Measurements from ENCODE around the gene ANK2. TPM values are rescaled to one million over a fixed set of nuclear protein-coding genes. Genes with fewer than 3 reads are reported as not detected.

The ANK2 gene
- total RNA-seq, 3 donors from 2014 or later: 0.27 to 0.63 (median 0.34) TPM

GRCh38 chr4:113270520-113271319, 221.3 kb downstream of the ANK2 start:
- ATAC-seq (no peak), DNase-seq (no peak)
- Mint-ChIP-seq H3K4me3 (no peak overlapping the region), H3K27me3 (ENCODE audit: low read depth) (peaks cover 5% of the 10 kb centered on the region), H3K9me3 (no peaks in the 10 kb centered on the region), H3K36me3 (ENCODE audit: insufficient read depth) (no peaks in the 10 kb centered on the region), H3K4me1 (ENCODE audit: low read depth) (no peaks in the 10 kb centered on the region)

- no peak for ATAC-seq
Measured at GRCh38 chr4:113272523-113272922, 223.1 kb downstream of the ANK2 start.

GRCh38 chr4:113273721-113274220, 224.3 kb downstream of the ANK2 start:
- H3K27me3 Mint-ChIP-seq (ENCODE audit: low read depth): peaks cover 19% of the 10 kb centered on the region
- no peak overlapping the region for H3K4me3 Mint-ChIP-seq
- DNase-seq: no peak
- no peaks in the 10 kb centered on the region for H3K4me1 Mint-ChIP-seq (ENCODE audit: low read depth)
- H3K9me3 Mint-ChIP-seq: no peaks in the 10 kb centered on the region
- H3K36me3 Mint-ChIP-seq (ENCODE audit: insufficient read depth): no peaks in the 10 kb centered on the region
- ATAC-seq: no peak

More at GRCh38 chr4:113272523-113272922, 223.1 kb downstream of the ANK2 start:
- Mint-ChIP-seq H3K27me3 (ENCODE audit: low read depth) (peaks cover 15% of the 10 kb centered on the region), H3K4me3 (no peak overlapping the region), H3K9me3 (no peaks in the 10 kb centered on the region), H3K4me1 (ENCODE audit: low read depth) (no peaks in the 10 kb centered on the region), H3K36me3 (ENCODE audit: insufficient read depth) (no peaks in the 10 kb centered on the region)
- DNase-seq: no peak

- Mint-ChIP-seq H3K4me3 (no peak overlapping the region), H3K9me3 (no peaks in the 10 kb centered on the region), H3K27me3 (ENCODE audit: low read depth) (peaks cover 19% of the 10 kb centered on the region), H3K36me3 (ENCODE audit: insufficient read depth) (no peaks in the 10 kb centered on the region), H3K4me1 (ENCODE audit: low read depth) (no peaks in the 10 kb centered on the region)
- ATAC-seq (no peak), DNase-seq (no peak)
Measured at GRCh38 chr4:113276464-113277170, 227.2 kb downstream of the ANK2 start.

GRCh38 chr4:113278324-113278934, 229.0 kb downstream of the ANK2 start:
- Mint-ChIP-seq H3K9me3 (no peaks in the 10 kb centered on the region), H3K36me3 (ENCODE audit: insufficient read depth) (no peaks in the 10 kb centered on the region), H3K27me3 (ENCODE audit: low read depth) (peaks cover 14% of the 10 kb centered on the region), H3K4me1 (ENCODE audit: low read depth) (no peaks in the 10 kb centered on the region), H3K4me3 (no peak overlapping the region)
- peak; percentile 83 to 92 for ATAC-seq
- DNase-seq: peak; percentile 37

- H3K36me3 Mint-ChIP-seq (ENCODE audit: insufficient read depth): no peaks in the 10 kb centered on the region
- no peak overlapping the region for H3K4me3 Mint-ChIP-seq
- no peaks in the 10 kb centered on the region for H3K27me3 Mint-ChIP-seq (ENCODE audit: low read depth)
- DNase-seq (no peak), ATAC-seq (no peak)
- H3K9me3 Mint-ChIP-seq: no peaks in the 10 kb centered on the region
- H3K4me1 Mint-ChIP-seq (ENCODE audit: low read depth): no peaks in the 10 kb centered on the region
Measured at GRCh38 chr4:113285501-113285900, 236.0 kb downstream of the ANK2 start.

GRCh38 chr4:113288257-113288656, 238.8 kb downstream of the ANK2 start:
- Mint-ChIP-seq H3K4me3 (no peak overlapping the region), H3K36me3 (ENCODE audit: insufficient read depth) (no peaks in the 10 kb centered on the region), H3K4me1 (ENCODE audit: low read depth) (no peaks in the 10 kb centered on the region), H3K27me3 (ENCODE audit: low read depth) (no peaks in the 10 kb centered on the region), H3K9me3 (no peaks in the 10 kb centered on the region)
- DNase-seq: no peak
- no peak for ATAC-seq

- no peaks in the 10 kb centered on the region for H3K36me3 Mint-ChIP-seq (ENCODE audit: insufficient read depth)
- H3K4me1 Mint-ChIP-seq (ENCODE audit: low read depth): no peaks in the 10 kb centered on the region
- DNase-seq (no peak), ATAC-seq (no peak)
- H3K4me3 Mint-ChIP-seq: no peak overlapping the region
- no peaks in the 10 kb centered on the region for H3K27me3 Mint-ChIP-seq (ENCODE audit: low read depth)
- H3K9me3 Mint-ChIP-seq: no peaks in the 10 kb centered on the region
Measured at GRCh38 chr4:113288696-113289095, 239.2 kb downstream of the ANK2 start.

GRCh38 chr4:113289766-113290165, 240.3 kb downstream of the ANK2 start:
- DNase-seq: no peak
- H3K4me3 Mint-ChIP-seq: no peak overlapping the region
- no peak for ATAC-seq
- no peaks in the 10 kb centered on the region for H3K27me3 Mint-ChIP-seq (ENCODE audit: low read depth)
- no peaks in the 10 kb centered on the region for H3K4me1 Mint-ChIP-seq (ENCODE audit: low read depth)
- H3K9me3 Mint-ChIP-seq: no peaks in the 10 kb centered on the region
- H3K36me3 Mint-ChIP-seq (ENCODE audit: insufficient read depth): no peaks in the 10 kb centered on the region

GRCh38 chr4:113290666-113291065, 241.2 kb downstream of the ANK2 start:
- H3K36me3 Mint-ChIP-seq (ENCODE audit: insufficient read depth): no peaks in the 10 kb centered on the region
- H3K9me3 Mint-ChIP-seq: no peaks in the 10 kb centered on the region
- H3K27me3 Mint-ChIP-seq (ENCODE audit: low read depth): no peaks in the 10 kb centered on the region
- ATAC-seq: no peak
- H3K4me3 Mint-ChIP-seq: no peak overlapping the region
- H3K4me1 Mint-ChIP-seq (ENCODE audit: low read depth): no peaks in the 10 kb centered on the region
- DNase-seq: no peak

- Mint-ChIP-seq H3K4me3 (no peak overlapping the region), H3K4me1 (ENCODE audit: low read depth) (no peaks in the 10 kb centered on the region), H3K9me3 (no peaks in the 10 kb centered on the region), H3K36me3 (ENCODE audit: insufficient read depth) (no peaks in the 10 kb centered on the region), H3K27me3 (ENCODE audit: low read depth) (no peaks in the 10 kb centered on the region)
- DNase-seq (no peak), ATAC-seq (no peak)
Measured at GRCh38 chr4:113292371-113293042, 243.1 kb downstream of the ANK2 start.

GRCh38 chr4:113293043-113293560, 243.6 kb downstream of the ANK2 start:
- H3K9me3 Mint-ChIP-seq: no peaks in the 10 kb centered on the region
- ATAC-seq (peak in 1 of 2 donors; percentile 23), DNase-seq (no peak)
- H3K4me3 Mint-ChIP-seq: no peak overlapping the region
- no peaks in the 10 kb centered on the region for H3K36me3 Mint-ChIP-seq (ENCODE audit: insufficient read depth)
- no peaks in the 10 kb centered on the region for H3K27me3 Mint-ChIP-seq (ENCODE audit: low read depth)
- H3K4me1 Mint-ChIP-seq (ENCODE audit: low read depth): no peaks in the 10 kb centered on the region

GRCh38 chr4:113293674-113294073, 244.2 kb downstream of the ANK2 start:
- H3K4me1 Mint-ChIP-seq (ENCODE audit: low read depth): no peaks in the 10 kb centered on the region
- H3K36me3 Mint-ChIP-seq (ENCODE audit: insufficient read depth): no peaks in the 10 kb centered on the region

GRCh38 chr4:113294908-113295307, 245.5 kb downstream of the ANK2 start:
- Mint-ChIP-seq H3K27me3 (ENCODE audit: low read depth) (no peaks in the 10 kb centered on the region), H3K36me3 (ENCODE audit: insufficient read depth) (no peaks in the 10 kb centered on the region), H3K4me3 (no peak overlapping the region), H3K4me1 (ENCODE audit: low read depth) (no peaks in the 10 kb centered on the region), H3K9me3 (no peaks in the 10 kb centered on the region)
- ATAC-seq (no peak), DNase-seq (no peak)

More at GRCh38 chr4:113293674-113294073, 244.2 kb downstream of the ANK2 start:
- Mint-ChIP-seq H3K4me3 (no peak overlapping the region), H3K27me3 (ENCODE audit: low read depth) (no peaks in the 10 kb centered on the region), H3K9me3 (no peaks in the 10 kb centered on the region)
- ATAC-seq: no peak
- DNase-seq: no peak
